Fibroblast of villous mesenchyme (primary cell): ENCODE data around the gene LYRM4. TPM values are rescaled to one million over a fixed set of nuclear protein-coding genes. Genes with fewer than 3 reads are reported as not detected.

Source experiments
- DNase-seq: peaks from one replicate; pipeline ENCODE4 v3.0.0-alpha.2; 2010; ENCODE audit warnings: low read depth
- H3K4me3 ChIP-seq: 2 replicates; pipeline ENCODE4 v1.5.1; 2011; ENCODE audit warnings: low read depth, mild to moderate bottlenecking, low read length
- total RNA-seq: library from RNA; depleted of rRNA; stranded (reverse); fragments of >200 nt; gene quantifications from 2 replicates; pipeline ENCODE4 v1.2.3, GENCODE V29; 2012
- TF ChIP-seq, protein P1 (sequence below): IDR thresholded peaks from 2 replicates; pipeline ENCODE4 v1.5.1; 2012; ENCODE audit warnings: low read depth, mild to moderate bottlenecking, low read length; ENCODE audit not compliant: insufficient read depth

LYRM4 gene
- total RNA-seq, 1 donor, result 13.4 TPM

DNA sequence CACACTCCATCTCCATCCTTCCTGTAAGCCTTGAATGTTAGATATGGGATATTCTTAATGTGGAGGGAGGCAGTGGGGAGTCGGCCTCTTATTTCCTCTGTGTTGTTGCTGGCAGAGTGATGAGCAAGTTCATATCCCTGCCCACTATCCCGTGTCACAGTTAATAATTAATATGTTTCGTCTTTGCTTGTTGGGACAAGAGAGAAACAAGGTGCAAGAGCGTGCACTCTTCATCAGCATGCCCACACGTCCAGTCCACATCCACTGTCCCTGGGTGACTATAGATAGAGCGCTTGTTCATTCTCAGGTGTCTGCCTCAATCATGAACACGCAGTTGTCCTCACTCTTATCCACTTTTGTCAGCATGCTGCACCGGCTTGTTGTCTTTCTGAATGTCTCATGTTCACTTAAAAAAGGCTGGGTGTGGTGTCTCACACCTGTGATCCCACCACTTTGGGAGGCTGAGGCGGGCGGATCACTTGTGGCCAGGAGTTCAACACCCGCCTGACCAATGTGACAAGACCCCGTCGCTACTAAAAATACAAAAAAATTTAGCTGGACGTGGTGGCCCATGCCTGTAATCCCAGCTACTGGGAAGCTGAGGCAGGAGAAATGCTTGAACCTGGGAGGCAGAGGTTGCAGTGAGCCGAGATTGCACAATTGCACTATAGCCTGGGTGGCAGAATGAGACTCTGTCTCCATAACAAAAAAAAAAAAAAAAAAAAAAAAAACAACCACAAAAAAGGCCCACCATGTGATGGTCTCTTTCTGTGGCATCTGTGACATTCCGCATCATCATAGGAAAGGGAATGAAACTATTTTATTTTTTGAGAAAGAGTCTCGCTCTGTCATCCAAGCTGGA is 141.4 kb downstream of the LYRM4 start:
- no peak overlapping the region for H3K4me3 ChIP-seq
- DNase-seq, result no peak
- TF ChIP-seq, protein P1, sequence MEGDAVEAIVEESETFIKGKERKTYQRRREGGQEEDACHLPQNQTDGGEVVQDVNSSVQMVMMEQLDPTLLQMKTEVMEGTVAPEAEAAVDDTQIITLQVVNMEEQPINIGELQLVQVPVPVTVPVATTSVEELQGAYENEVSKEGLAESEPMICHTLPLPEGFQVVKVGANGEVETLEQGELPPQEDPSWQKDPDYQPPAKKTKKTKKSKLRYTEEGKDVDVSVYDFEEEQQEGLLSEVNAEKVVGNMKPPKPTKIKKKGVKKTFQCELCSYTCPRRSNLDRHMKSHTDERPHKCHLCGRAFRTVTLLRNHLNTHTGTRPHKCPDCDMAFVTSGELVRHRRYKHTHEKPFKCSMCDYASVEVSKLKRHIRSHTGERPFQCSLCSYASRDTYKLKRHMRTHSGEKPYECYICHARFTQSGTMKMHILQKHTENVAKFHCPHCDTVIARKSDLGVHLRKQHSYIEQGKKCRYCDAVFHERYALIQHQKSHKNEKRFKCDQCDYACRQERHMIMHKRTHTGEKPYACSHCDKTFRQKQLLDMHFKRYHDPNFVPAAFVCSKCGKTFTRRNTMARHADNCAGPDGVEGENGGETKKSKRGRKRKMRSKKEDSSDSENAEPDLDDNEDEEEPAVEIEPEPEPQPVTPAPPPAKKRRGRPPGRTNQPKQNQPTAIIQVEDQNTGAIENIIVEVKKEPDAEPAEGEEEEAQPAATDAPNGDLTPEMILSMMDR, result no peak

- TF ChIP-seq, protein P1, result no peak
- no peak overlapping the region for H3K4me3 ChIP-seq
- DNase-seq, result no peak
Observed at GRCh38 chr6:5116243-5116991, 144.3 kb downstream of the LYRM4 start.

GRCh38 chr6:5115168-5115567 is 145.6 kb downstream of the LYRM4 start:
- TF ChIP-seq, protein P1, result peak; percentile 39
- peak; percentile 39 for DNase-seq
- H3K4me3 ChIP-seq, result no peak overlapping the region

DNA sequence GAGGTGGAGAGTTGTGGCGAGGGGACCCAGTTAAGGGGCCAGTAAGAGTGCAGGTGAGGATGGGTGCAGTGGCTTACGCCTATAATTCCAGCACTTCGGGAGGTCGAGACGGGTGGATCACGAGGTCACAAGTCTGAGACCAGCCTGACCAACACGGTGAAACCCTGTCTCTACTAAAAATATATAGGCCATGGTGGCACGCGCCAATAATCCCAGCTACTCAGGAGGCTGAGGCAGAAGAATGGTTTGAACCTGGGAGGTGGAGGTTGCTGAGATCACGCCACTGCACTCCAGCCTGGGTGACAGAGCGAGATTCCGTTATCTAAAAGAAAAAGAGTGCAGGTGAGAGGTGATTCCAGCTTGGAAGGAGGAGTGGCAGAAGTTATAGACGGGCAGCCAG is 147.7 kb downstream of the LYRM4 start:
- no peak overlapping the region for H3K4me3 ChIP-seq
- TF ChIP-seq, protein P1, result no peak
- no peak for DNase-seq

- DNase-seq, result peak; percentile 30
- TF ChIP-seq, protein P1, result no peak
Observed at GRCh38 chr6:5112066-5112799, 148.5 kb downstream of the LYRM4 start.

GRCh38 chr6:5111626-5112025 is 149.1 kb downstream of the LYRM4 start:
- DNase-seq, result no peak
- TF ChIP-seq, protein P1, result no peak
- H3K4me3 ChIP-seq, result no peak overlapping the region

More at GRCh38 chr6:5112066-5112799, 148.5 kb downstream of the LYRM4 start:
- no peak overlapping the region for H3K4me3 ChIP-seq
